GM15510 (cell line): ENCODE results near the gene ATF6.

Experiments
- POLR2A ChIP-seq: IDR thresholded peaks from 3 replicates; pipeline ENCODE4 v1.6.1; 2011; ENCODE audit warnings: borderline replicate concordance; ENCODE audit not compliant: insufficient read length; ENCODE audit errors: extremely low read depth

The ATF6 gene

DNA sequence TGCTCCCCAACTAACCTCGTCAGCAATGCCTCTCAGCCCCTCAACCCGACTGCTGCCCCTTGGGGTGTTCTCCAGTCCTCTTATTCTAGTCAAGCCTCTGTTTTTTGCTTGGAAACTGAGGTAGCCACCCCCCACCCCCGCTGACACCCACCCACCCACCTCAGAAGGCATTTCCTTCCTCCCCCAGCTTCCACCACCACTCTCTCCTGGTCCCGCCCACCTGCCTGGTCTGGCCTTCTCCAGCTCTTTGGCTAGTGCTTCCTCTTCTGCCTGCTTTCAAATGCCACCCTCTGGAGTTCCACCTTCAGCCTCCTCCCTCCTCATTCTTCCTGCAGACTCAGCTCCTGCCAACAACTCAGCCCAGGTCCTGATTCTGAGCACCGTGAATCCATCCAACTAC is 222.3 kb downstream of the ATF6 start:
- TF ChIP-seq POLR2A: no peak

DNA sequence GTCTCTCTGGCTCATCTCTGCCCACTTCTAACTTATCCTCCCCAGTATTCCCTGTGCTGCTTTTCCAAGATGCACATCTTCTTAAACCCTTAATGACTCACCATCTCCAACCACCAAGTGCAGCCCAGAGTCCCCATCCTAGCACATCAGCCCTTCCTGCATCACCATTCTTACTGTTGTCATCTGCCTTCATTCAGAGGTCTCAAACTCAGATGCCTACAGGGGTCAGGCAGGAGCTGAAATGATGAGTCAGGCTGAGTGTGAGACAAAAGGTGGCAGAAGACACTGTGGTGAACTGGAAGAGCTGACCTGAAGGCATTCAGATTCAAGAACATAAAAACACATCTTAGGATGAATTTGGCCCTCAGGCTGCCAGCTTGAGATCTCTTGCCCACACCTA is 223.0 kb downstream of the ATF6 start:
- no peak for TF ChIP-seq POLR2A

- no peak for TF ChIP-seq POLR2A
Observed at GRCh38 chr1:161989786-161990185, 223.7 kb downstream of the ATF6 start.

GRCh38 chr1:161993576-161993975 is 227.5 kb downstream of the ATF6 start:
- TF ChIP-seq POLR2A: no peak

GRCh38 chr1:161994175-161994668 is 228.1 kb downstream of the ATF6 start:
- no peak for TF ChIP-seq POLR2A

DNA sequence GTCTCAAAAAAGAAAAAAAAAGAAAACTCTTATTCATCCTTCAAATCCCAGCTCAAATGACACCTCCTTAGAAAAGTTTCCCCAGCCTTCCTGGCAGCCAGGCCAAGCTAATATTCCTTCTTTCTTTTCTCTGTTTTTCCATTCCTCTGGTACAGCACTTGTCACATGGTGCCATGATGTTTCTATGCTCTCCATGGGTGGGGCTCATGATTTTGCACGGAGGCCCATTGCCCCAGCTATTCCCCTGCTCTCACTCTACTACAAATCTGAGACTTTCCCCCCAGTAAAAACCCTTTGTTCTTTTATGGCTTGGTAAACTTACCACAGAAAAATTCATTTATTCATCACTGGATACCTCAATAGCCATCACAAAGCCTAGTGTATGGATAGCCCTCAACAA is 231.0 kb downstream of the ATF6 start:
- TF ChIP-seq POLR2A: no peak

- no peak for TF ChIP-seq POLR2A
Observed at GRCh38 chr1:161998811-161999210, 232.7 kb downstream of the ATF6 start.

GRCh38 chr1:161999301-162000052 is 233.4 kb downstream of the ATF6 start:
- no peak for TF ChIP-seq POLR2A

DNA sequence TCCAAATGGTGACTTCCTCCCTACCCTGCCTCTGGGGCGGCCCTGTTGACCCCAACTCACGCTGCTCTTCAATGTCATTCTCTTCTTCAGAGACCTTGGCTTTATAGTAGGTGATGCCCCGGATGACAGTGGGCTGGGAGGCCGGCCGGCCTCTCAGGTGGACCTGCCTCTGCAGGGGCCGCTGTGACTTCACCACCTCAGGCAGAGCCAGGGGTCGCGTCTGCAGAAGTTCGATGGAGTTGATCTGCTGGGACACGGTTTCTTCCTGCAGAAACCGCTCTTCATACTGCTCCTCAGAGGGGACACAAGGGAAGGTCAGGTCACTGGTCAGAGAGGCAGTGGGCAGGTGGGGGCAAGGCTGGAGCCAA is 233.9 kb downstream of the ATF6 start:
- no peak for TF ChIP-seq POLR2A

GRCh38 chr1:162003061-162003829 is 237.1 kb downstream of the ATF6 start:
- TF ChIP-seq POLR2A: no peak

DNA sequence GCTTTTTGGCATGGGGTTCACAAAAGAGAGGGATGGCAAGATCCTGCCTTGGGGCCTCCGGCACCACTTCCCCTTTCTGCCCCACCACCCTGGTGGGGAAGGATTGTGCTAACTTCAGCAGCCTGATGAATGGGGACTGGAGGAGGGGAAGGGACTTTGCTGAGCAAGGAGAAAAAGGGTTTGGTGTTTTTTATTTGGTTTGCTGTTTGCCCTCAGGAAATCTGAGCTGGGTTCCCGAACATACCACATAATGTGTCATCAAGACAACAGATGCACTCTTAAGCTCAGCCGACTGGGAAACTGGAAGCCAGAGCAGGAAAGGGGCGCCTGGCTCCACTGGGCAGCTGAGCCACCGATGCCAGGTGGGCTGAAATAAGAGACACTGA is 237.7 kb downstream of the ATF6 start:
- no peak for TF ChIP-seq POLR2A

DNA sequence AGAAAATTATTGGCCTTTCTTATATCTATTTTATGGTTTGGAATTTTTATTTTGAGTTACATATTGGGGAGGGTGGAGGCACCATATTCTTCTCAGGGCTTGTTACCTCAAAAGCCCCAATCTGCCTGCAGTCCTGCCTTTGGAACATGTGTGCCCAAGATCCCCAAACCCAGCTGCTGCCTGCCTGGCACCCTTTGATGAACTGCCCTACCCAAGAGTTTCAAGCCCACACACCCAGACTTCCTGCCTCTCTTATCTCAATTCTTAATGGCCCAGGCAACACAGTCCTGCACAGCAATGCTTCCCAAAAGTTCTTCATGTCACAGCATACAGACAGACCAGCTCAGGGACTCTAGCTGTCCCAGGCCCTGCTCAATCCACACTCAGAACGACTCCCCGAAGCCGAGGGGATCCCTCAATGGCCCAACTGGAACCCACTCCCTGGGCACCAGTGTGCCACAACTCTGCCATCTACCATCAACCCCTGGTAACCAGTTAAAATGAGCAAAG is 238.4 kb downstream of the ATF6 start:
- no peak for TF ChIP-seq POLR2A

DNA sequence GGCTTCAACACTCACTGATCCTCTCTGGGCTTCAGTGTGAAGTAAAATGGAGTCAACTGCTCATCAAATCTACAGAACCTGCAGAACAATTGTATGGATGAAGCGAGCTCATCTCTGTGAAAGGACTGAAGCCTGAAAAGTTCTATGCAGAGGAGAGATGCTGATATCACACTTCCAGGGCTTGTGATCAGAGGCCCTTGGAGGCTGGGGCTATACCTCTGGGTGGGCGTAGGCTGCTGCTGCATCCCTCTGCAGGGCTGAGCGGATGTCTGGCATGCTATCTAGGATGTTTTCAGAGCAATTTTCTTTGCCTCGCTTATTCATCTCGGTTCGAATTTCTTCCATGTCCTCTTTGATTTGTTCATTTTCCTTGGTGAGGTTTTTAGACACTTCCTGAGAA is 240.0 kb downstream of the ATF6 start:
- TF ChIP-seq POLR2A: no peak

DNA sequence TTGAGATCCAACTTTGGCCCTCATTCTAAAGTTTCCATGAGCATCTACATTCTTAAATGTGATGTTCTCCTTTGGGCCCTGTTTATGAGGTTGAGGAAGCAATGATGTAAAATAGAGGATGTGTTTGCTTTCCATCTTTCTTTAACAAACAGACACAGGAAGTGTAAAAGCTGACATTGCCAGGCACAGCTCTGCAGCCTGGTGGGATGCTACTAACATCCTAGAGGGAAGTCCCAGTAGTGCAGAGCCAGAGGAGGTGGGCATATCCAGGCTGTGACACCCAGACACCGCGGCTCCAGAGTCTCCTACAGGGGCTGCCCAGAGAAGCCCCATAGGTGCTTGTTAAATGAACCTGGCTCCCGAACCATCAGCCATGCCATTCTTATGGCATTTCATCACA is 241.3 kb downstream of the ATF6 start:
- no peak for TF ChIP-seq POLR2A

- no peak for TF ChIP-seq POLR2A
Observed at GRCh38 chr1:162008799-162009198, 242.7 kb downstream of the ATF6 start.
